ENCODE data around the gene METAP2. TPM values are rescaled to one million over a fixed set of nuclear protein-coding genes. Genes with fewer than 3 reads are reported as not detected.

The METAP2 gene
- total RNA-seq, 1 experiment from 2014 or later = 118 TPM

- DNase-seq (ENCODE audit: low spot score) = no peak
Observed at GRCh38 chr12:95549392-95550084, 75.6 kb downstream of the METAP2 start.

GRCh38 chr12:95551305-95551704 lies 77.4 kb downstream of the METAP2 start, which contains the start of gene USP44:
Gene USP44, minus strand, starts transcription at chr12:95551476. Its CDS starts 17,220 bp downstream, at chr12:95534256.
- DNase-seq (ENCODE audit: low spot score) = no peak

GRCh38 chr12:95551913-95552516 lies 78.1 kb downstream of the METAP2 start:
- no peak for DNase-seq (ENCODE audit: low spot score)

- DNase-seq (ENCODE audit: low spot score) = no peak
Observed at GRCh38 chr12:95553197-95553943, 79.4 kb downstream of the METAP2 start.

GRCh38 chr12:95554532-95555071 lies 80.7 kb downstream of the METAP2 start:
- DNase-seq (ENCODE audit: low spot score) = no peak

GRCh38 chr12:95557625-95558024 lies 83.7 kb downstream of the METAP2 start:
- DNase-seq (ENCODE audit: low spot score) = no peak

Other genes with a start within 250 kb of the METAP2 start
- gene USP44, start 77.3 kb downstream of the METAP2 start, total RNA-seq (2014; rRNA removed; shearing (Covaris generic)) = 0.06 TPM in 1 of 2 replicates, not detected in the other